CD14-positive monocyte (primary cell): ENCODE results near the gene CCL14. TPM values are rescaled to one million over a fixed set of nuclear protein-coding genes. Genes with fewer than 3 reads are reported as not detected.
"Not testable (repeated sequence)": the region's sequence is repeated elsewhere in the genome, so short reads cannot be mapped to it uniquely, and the experiment has no call there.

Source experiments
- DNase-seq, 3 donors: peaks; one replicate each; pipeline ENCODE4 v3.0.0-alpha.2; 2011 to 2022
- H2AFZ ChIP-seq: 2 replicates; pipeline ENCODE4 v1.6.0; 2012; ENCODE audit warnings: mild to moderate bottlenecking, low read depth, low read length, inconsistent platforms; ENCODE audit not compliant: insufficient read depth, poor library complexity, severe bottlenecking
- H3K27ac ChIP-seq, 2 donors: 1 replicate in 1 of 2; 2 replicates in 1 of 2; pipeline ENCODE4 v1.5.1; 2012 to 2013; ENCODE audit warnings: low read length in 2 of 2, control low read depth in 1 of 2, inconsistent platforms in 1 of 2, low read depth in 1 of 2, mild to moderate bottlenecking in 1 of 2
- H3K27me3 ChIP-seq, 2 donors: one replicate each; pipeline versions ENCODE4 v1.6.0 to v1.6.1; 2011 to 2013; ENCODE audit warnings: low read length in 2 of 2; ENCODE audit not compliant: control insufficient read depth in 2 of 2, insufficient read depth in 2 of 2
- H3K36me3 ChIP-seq, 2 donors: replicated peaks in 1 of 2; 1 replicate in 1 of 2; 2 replicates in 1 of 2; pipeline versions ENCODE4 v1.5.1 to v1.6.1; 2012 to 2013; ENCODE audit warnings: low read length in 2 of 2, control low read depth in 1 of 2, inconsistent platforms in 1 of 2, mild to moderate bottlenecking in 1 of 2; ENCODE audit not compliant: insufficient read depth in 2 of 2, control insufficient read depth in 1 of 2
- H3K4me1 ChIP-seq, 2 donors: 1 replicate in 1 of 2; 2 replicates in 1 of 2; pipeline versions ENCODE4 v1.5.1 to v1.6.1; 2012 to 2013; ENCODE audit warnings: low read length in 2 of 2, control low read depth in 1 of 2, inconsistent platforms in 1 of 2, mild to moderate bottlenecking in 1 of 2, moderate library complexity in 1 of 2; ENCODE audit not compliant: insufficient read depth in 2 of 2, control insufficient read depth in 1 of 2
- H3K4me2 ChIP-seq: replicated peaks from 2 replicates; pipeline ENCODE3; 2012; ENCODE audit warnings: low read length, moderate library complexity, mild to moderate bottlenecking; ENCODE audit not compliant: poor library complexity, severe bottlenecking; ENCODE audit errors: extremely low read depth
- H3K4me3 ChIP-seq, 3 experiments: fragments of 200-600 bp in 1 of 3; sonication (generic) in 1 of 3; replicated peaks in 1 of 3; 1 replicate in 2 of 3; 2 replicates in 1 of 3; pipeline ENCODE4 v1.5.1; 2011 to 2013; ENCODE audit warnings: low read length in 3 of 3, mild to moderate bottlenecking in 3 of 3, control low read depth in 2 of 3, low read depth in 2 of 3, inconsistent platforms in 1 of 3, moderate library complexity in 1 of 3
- H3K79me2 ChIP-seq: 2 replicates; pipeline ENCODE4 v1.6.0; 2012; ENCODE audit warnings: mild to moderate bottlenecking, control low read depth, inconsistent platforms, low read length, moderate library complexity; ENCODE audit not compliant: insufficient read depth
- H3K9ac ChIP-seq: 2 replicates; pipeline ENCODE4 v1.6.0; 2017; ENCODE audit warnings: low read length, mild to moderate bottlenecking; ENCODE audit not compliant: insufficient read depth, poor library complexity, severe bottlenecking
- H3K9me3 ChIP-seq, 2 donors: replicated peaks in 1 of 2; 1 replicate in 1 of 2; 2 replicates in 1 of 2; pipeline versions ENCODE4 v1.5.1 to v1.6.1; 2012 to 2013; ENCODE audit warnings: low read length in 2 of 2, control low read depth in 1 of 2; ENCODE audit not compliant: control insufficient read depth in 1 of 2, insufficient read depth in 1 of 2
- H4K20me1 ChIP-seq: 2 replicates; pipeline ENCODE4 v1.6.0; 2012; ENCODE audit warnings: mild to moderate bottlenecking, low read length, control low read depth, moderate library complexity; ENCODE audit not compliant: insufficient read depth
- H3K27ac Mint-ChIP-seq, 7 donors: one replicate each; pipeline ENCODE4 v1.8.0; 2020; ENCODE audit warnings: mild to moderate bottlenecking in 7 of 7, mixed read lengths in 7 of 7, moderate library complexity in 6 of 7, inconsistent platforms in 2 of 7
- H3K27me3 Mint-ChIP-seq, 3 donors: one replicate each; pipeline ENCODE4 v1.8.0; 2021 to 2022; ENCODE audit warnings: low read depth in 3 of 3, mild to moderate bottlenecking in 3 of 3, mixed read lengths in 3 of 3, moderate library complexity in 3 of 3, inconsistent platforms in 1 of 3
- H3K36me3 Mint-ChIP-seq, 2 donors: one replicate each; pipeline ENCODE4 v1.8.0; 2020; ENCODE audit warnings: mixed read lengths in 2 of 2, inconsistent platforms in 1 of 2, mild to moderate bottlenecking in 1 of 2
- H3K4me1 Mint-ChIP-seq: one replicate; pipeline ENCODE4 v1.8.0; 2020; ENCODE audit warnings: mild to moderate bottlenecking, mixed read lengths
- H3K4me3 Mint-ChIP-seq, 2 donors: one replicate each; pipeline ENCODE4 v1.8.0; 2020; ENCODE audit warnings: mild to moderate bottlenecking in 2 of 2, mixed read lengths in 2 of 2, moderate library complexity in 1 of 2
- H3K9me3 Mint-ChIP-seq, 7 donors: one replicate each; pipeline ENCODE4 v1.8.0; 2020 to 2022; ENCODE audit warnings: mixed read lengths in 7 of 7, mild to moderate bottlenecking in 6 of 7, moderate library complexity in 6 of 7, inconsistent platforms in 2 of 7
- WGBS: methylation state at CpG from one replicate; pipeline ENCODE4 v1.1.5; 2013; ENCODE audit warnings: missing lambda C conversion rate; ENCODE audit not compliant: insufficient coverage; 5-methylcytosine and 5-hydroxymethylcytosine counted together
- intact Hi-C, 2 donors: fragments of 100-400 bp; cut with micrococcal nuclease; formaldehyde crosslinking; loops; one replicate each; pipeline versions ENCODE4 v1.15.0 to v1.15.1; 2023
- polyA plus RNA-seq, 3 donors: library from polyadenylated mRNA; depleted of rRNA in 1 of 3; unstranded in 2 of 3; stranded (reverse) in 1 of 3; fragments of 300-500 nt in 2 of 3; fragments of >200 nt in 1 of 3; fragmentation: Illumina TruSeq in 2 of 3; gene quantifications; 1 replicate in 2 of 3; 2 replicates in 1 of 3; pipeline ENCODE4 v1.2.3, GENCODE V29; 2012 to 2021
- TF ChIP-seq, protein P1 (sequence below): fragments of 200-600 bp; IDR thresholded peaks from one replicate; pipeline ENCODE4 v1.8.0; 2022; ENCODE audit warnings: antibody characterized with exemption, mild to moderate bottlenecking

CCL14 gene
- polyA plus RNA-seq, 3 donors = not detected

DNA sequence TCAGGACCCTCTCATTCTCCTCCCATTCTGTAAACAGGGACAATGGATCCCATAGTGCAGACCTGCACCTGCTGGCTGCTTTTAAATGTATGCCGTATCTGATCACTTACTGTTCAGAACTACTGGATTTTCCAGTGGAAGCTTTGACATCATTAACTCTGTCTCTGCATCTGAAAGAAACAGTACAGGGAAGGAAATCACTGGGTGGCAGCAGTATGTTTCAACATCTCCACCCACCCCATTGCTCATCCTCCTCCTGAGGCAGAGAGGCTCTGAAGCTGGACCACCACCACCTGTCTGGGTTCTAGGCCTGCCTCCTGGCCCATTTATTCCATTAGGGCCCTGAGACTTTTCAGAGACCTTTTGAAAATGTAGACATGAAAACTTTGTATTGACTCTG lies 12.2 kb upstream of the CCL14 start:
- Histone ChIP-seq H3K4me1 (no peaks in the 10 kb centered on the region), H3K36me3 (no peaks in the 10 kb centered on the region), H2AFZ (no peak overlapping the region), H3K9me3 (no peaks in the 10 kb centered on the region), H3K27me3 (no peaks in the 10 kb centered on the region), H4K20me1 (no peaks in the 10 kb centered on the region), H3K79me2 (no peaks in the 10 kb centered on the region), H3K4me2 (no peak overlapping the region), H3K9ac (no peak overlapping the region), H3K4me3 (no peak overlapping the region), H3K27ac (no peak overlapping the region)
- DNase-seq = no peak
- intact Hi-C loops = no loop called here
- WGBS = 86% methylated on average over 1 of the region's 1 CpG
- TF ChIP-seq, protein P1, sequence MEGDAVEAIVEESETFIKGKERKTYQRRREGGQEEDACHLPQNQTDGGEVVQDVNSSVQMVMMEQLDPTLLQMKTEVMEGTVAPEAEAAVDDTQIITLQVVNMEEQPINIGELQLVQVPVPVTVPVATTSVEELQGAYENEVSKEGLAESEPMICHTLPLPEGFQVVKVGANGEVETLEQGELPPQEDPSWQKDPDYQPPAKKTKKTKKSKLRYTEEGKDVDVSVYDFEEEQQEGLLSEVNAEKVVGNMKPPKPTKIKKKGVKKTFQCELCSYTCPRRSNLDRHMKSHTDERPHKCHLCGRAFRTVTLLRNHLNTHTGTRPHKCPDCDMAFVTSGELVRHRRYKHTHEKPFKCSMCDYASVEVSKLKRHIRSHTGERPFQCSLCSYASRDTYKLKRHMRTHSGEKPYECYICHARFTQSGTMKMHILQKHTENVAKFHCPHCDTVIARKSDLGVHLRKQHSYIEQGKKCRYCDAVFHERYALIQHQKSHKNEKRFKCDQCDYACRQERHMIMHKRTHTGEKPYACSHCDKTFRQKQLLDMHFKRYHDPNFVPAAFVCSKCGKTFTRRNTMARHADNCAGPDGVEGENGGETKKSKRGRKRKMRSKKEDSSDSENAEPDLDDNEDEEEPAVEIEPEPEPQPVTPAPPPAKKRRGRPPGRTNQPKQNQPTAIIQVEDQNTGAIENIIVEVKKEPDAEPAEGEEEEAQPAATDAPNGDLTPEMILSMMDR = no peak
- Mint-ChIP-seq H3K4me1 (peaks cover 6% of the 10 kb centered on the region), H3K9me3 (no peaks in the 10 kb centered on the region), H3K27ac (no peak overlapping the region), H3K27me3 (peaks cover 0 to 4% (median 2%) of the 10 kb centered on the region in 3 donors), H3K4me3 (no peak overlapping the region), H3K36me3 (no peaks in the 10 kb centered on the region)

DNA sequence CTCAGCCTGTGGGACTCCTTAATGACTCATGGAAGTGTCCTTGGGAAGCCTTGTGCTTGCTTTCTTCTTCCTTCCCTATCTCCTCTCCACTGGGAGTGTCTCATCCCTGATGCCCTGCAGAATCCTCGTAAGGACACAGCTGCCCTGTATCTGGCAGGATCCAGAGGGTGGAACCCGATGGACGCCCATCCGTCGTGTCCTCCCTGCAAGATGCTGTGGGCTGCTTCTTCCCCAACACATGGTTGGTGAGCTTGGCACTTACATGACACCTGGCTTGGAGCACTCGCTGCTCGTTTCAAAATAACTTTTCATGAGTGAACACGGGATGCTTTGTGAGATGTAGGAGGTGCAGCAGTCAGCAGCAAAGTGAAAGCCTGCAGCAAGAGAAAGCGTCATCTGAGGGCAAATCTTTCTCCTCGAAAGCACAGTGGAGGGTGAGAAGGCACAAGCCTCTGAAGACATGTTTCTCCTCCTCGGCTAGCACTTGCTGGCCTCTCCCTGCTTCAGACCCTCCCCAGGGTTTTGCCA lies 11.6 kb upstream of the CCL14 start:
- Mint-ChIP-seq H3K27me3 (peaks cover 0 to 4% (median 2%) of the 10 kb centered on the region in 3 donors), H3K4me1 (peaks cover 6% of the 10 kb centered on the region), H3K4me3 (no peak overlapping the region), H3K27ac (no peak overlapping the region), H3K36me3 (no peaks in the 10 kb centered on the region), H3K9me3 (no peaks in the 10 kb centered on the region)
- Histone ChIP-seq H2AFZ (peak overlapping the region; percentile 35), H3K36me3 (no peaks in the 10 kb centered on the region), H3K4me3 (no peak overlapping the region), H4K20me1 (no peaks in the 10 kb centered on the region), H3K4me2 (no peak overlapping the region), H3K27ac (no peak overlapping the region), H3K9me3 (no peaks in the 10 kb centered on the region), H3K4me1 (no peaks in the 10 kb centered on the region), H3K27me3 (no peaks in the 10 kb centered on the region), H3K79me2 (no peaks in the 10 kb centered on the region), H3K9ac (no peak overlapping the region)
- DNase-seq = no peak
- WGBS = 94% methylated on average over 8 of the region's 11 CpGs
- TF ChIP-seq, protein P1 = no peak
- intact Hi-C loops = no loop called here

DNA sequence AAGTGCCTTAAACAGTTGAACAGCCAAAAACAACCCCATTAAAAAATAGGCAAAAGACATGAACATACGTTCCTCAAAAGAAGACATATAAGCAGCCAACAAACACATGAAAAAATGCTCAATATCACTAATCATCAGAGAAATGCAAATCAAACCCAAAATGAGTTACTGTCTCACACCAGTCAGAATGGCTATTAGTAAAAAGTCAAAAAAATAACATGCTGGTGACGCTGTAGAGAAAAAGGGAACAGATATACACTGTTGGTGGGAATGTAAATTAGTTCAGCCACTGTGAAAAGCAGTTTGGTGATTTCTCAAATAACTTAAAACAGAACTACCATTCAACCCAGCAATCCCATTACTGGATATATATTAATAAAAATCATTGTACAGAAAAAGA lies 8.8 kb upstream of the CCL14 start:
- H3K27ac Mint-ChIP-seq, H3K79me2 ChIP-seq, H3K36me3 ChIP-seq, H3K9me3 Mint-ChIP-seq, H3K36me3 Mint-ChIP-seq, H3K4me3 ChIP-seq, H3K9ac ChIP-seq, H3K9me3 ChIP-seq, H3K27ac ChIP-seq, H3K27me3 ChIP-seq, H4K20me1 ChIP-seq, H3K4me1 ChIP-seq, intact Hi-C loops, H2AFZ ChIP-seq, H3K4me2 ChIP-seq, H3K4me3 Mint-ChIP-seq, DNase-seq, H3K27me3 Mint-ChIP-seq: not testable (repeated sequence)
- peaks cover 12% of the 10 kb centered on the region for H3K4me1 Mint-ChIP-seq
- WGBS = no CpG with 5 or more reads among the region's 2 CpGs
